ENCODE measurements around the gene LCNL1.
A peak's percentile ranks its signal among the peaks of the same experiment; 100 is the strongest.

LCNL1 gene

DNA sequence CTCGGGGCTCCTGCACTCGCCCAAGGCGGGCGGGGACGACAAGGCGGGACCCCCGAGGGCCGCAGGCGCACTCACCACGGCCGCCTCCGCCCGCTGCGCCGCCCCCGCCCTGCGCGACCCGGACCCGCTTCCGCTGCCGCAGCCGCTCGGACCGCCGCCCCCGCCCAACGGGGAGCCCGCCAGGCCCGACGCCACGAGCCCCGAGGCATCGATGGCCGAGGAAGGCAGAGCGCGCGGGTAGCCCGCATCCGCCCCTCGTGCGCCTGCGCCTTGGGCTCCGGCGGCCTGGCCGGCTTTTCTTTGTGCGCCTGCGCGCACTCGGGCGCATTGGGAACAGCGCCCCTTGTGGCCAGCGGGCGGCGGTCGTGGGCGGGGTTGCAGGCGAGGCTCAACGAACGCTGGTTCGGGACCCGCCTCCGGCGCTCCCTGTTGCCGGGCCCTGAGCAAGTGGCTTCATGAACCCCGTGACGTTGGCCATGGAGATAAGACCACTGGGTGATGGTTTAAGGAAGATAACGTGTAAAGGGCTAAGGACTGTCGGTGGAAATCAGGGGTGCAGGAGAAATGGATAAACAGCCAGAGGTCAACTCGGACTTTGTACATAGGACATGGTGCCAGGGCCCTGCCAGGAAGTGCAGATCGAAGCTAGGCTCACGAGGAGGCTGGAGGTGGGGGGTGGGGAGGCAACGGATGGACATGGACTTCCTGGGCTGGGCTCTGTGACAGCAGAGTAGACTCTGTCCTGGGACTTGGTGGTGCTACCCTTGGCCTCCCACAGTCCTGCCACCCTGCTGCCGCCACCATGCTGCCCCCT, 38.1 kb upstream of the LCNL1 start, which contains the start of the genes C8G and FBXW5:
Gene C8G, plus strand, starts transcription at position 725 of the 814 bp plus-strand sequence. Its CDS starts 78 bp downstream, at position 803.
Gene FBXW5, minus strand, starts transcription at position 220 of the 814 bp plus-strand sequence. CDS start 655 bp downstream, outside the sequence.
- TF ChIP-seq Cebpa-rat (IDR thresholded peaks at IDR 0.05): no peak
- Histone ChIP-seq H3K4me1 (peaks cover 27 to 74% (median 50%) of the 10 kb centered on the region in 10 experiments), H3K4me2 (peak within 1 kb of the TSS; percentile 95 to 98 (median 97)), H3K36me3 (peaks cover 33 to 40% (median 36%) of the 10 kb centered on the region in 11 experiments), H4K20me1 (peaks cover 41 to 46% (median 44%) of the 10 kb centered on the region in 11 experiments; a peak in 21 of 22 replicates), H3K27me3 (no peaks in the 10 kb centered on the region), H3K9me3 (replicated peaks in 1 of 11) (no peaks in the 10 kb centered on the region), H3K9ac (peak within 1 kb of the TSS; percentile 92 to 98 (median 95)), H3K27ac (peak within 1 kb of the TSS; percentile 84 to 96 (median 93)), H3K4me3 (peak within 1 kb of the TSS; percentile 83 to 100 (median 98))

- Histone ChIP-seq H3K4me2 (peak overlapping the region; percentile 27 to 78 (median 51); a peak in 21 of 22 replicates), H3K4me3 (no peak overlapping the region; a peak in 1 of 20 replicates)
These were observed 37.2 kb upstream of the LCNL1 start for GRCh38 chr9:136945333-136946227.

GRCh38 chr9:136946228-136947027, 36.4 kb upstream of the LCNL1 start:
- Histone ChIP-seq H3K9ac (peak overlapping the region in 3 of 11 experiments; percentile 9 to 23 (median 21); a peak in 3 of 22 replicates), H3K36me3 (peaks cover 16 to 22% (median 19%) of the 10 kb centered on the region in 11 experiments), H3K4me1 (peaks cover 35 to 67% (median 55%) of the 10 kb centered on the region in 10 experiments), H3K4me2 (peak overlapping the region in 3 of 11 experiments; percentile 39 to 65 (median 57); a peak in 3 of 22 replicates), H4K20me1 (peaks cover 24 to 29% (median 27%) of the 10 kb centered on the region in 11 experiments; a peak in 21 of 22 replicates), H3K9me3 (replicated peaks in 1 of 11) (no peaks in the 10 kb centered on the region), H3K4me3 (no peak overlapping the region), H3K27ac (no peak overlapping the region), H3K27me3 (no peaks in the 10 kb centered on the region)
- TF ChIP-seq Cebpa-rat (IDR thresholded peaks at IDR 0.05): no peak

More at GRCh38 chr9:136945333-136946227, 37.2 kb upstream of the LCNL1 start:
- no peaks in the 10 kb centered on the region for H3K9me3 ChIP-seq (replicated peaks in 1 of 11)
- peaks cover 24 to 31% (median 28%) of the 10 kb centered on the region in 11 experiments for H3K36me3 ChIP-seq
- H3K27ac ChIP-seq: peak overlapping the region in 3 of 11 experiments; percentile 38 to 96 (median 94); a peak in 6 of 22 replicates
- no peak for TF ChIP-seq Cebpa-rat (IDR thresholded peaks at IDR 0.05)
- H3K27me3 ChIP-seq: no peaks in the 10 kb centered on the region
- peaks cover 32 to 70% (median 53%) of the 10 kb centered on the region in 10 experiments for H3K4me1 ChIP-seq
- peaks cover 32 to 38% (median 36%) of the 10 kb centered on the region in 11 experiments; a peak in 21 of 22 replicates for H4K20me1 ChIP-seq
- peak overlapping the region in 2 of 11 experiments; percentile 9 to 23; a peak in 1 of 22 replicates for H3K9ac ChIP-seq

DNA sequence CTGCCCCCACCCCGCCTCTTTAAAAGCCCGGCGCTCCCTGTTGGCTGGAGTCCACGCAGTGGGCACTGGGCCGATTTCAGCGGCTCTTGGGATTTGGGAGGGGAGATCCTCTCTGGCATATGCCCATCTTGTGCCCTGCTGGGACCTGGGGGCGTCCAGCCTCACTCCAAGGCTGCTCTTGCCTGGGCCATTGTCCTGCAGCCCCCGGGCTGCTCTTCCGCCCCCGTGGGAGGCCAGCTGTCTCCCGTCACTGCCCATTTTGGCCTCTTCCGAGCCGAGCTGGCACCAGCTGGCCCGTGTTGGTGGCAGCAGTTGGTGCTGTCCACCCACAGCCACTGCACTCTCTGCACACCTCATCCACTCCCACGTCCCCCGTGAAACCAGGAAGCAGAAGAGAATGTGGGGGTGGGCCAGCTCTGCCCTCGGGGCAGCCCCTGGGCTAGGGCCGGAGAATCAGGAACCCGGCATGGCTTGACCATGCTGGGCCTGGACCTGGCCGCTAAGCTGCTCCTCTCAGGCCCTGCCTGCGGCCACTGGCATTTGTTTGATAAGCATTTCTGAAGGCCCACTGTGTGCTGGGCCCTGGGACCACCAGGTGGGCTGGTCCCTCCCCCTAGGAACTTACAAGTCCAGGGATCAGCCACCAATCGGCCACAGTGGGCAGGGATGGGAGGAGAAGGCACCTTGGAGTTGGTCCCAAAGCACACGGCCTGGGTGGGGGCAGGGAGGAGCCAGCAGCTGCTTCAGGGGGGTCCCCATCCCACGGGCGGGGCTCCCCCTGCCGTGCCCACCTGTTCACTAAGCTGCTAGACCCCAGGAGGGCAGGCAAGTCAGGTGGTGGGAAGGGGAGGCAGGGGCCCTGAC, 35.5 kb upstream of the LCNL1 start:
- no peaks in the 10 kb centered on the region for H3K27me3 ChIP-seq
- TF ChIP-seq Cebpa-rat (IDR thresholded peaks at IDR 0.05): no peak
- H3K36me3 ChIP-seq: peaks cover 7 to 14% (median 11%) of the 10 kb centered on the region in 11 experiments
- H3K4me2 ChIP-seq: peak overlapping the region in 4 of 11 experiments; percentile 3 to 65 (median 42); a peak in 5 of 22 replicates
- H4K20me1 ChIP-seq: peaks cover 15 to 21% (median 19%) of the 10 kb centered on the region in 11 experiments; a peak in 21 of 22 replicates
- no peaks in the 10 kb centered on the region for H3K9me3 ChIP-seq (replicated peaks in 1 of 11)
- H3K9ac ChIP-seq: peak overlapping the region in 7 of 11 experiments; percentile 3 to 52 (median 23); a peak in 10 of 22 replicates
- H3K27ac ChIP-seq: peak overlapping the region in 3 of 11 experiments; percentile 0 to 28 (median 18); a peak in 3 of 22 replicates
- no peak overlapping the region for H3K4me3 ChIP-seq
- peaks cover 35 to 63% (median 55%) of the 10 kb centered on the region in 10 experiments for H3K4me1 ChIP-seq

DNA sequence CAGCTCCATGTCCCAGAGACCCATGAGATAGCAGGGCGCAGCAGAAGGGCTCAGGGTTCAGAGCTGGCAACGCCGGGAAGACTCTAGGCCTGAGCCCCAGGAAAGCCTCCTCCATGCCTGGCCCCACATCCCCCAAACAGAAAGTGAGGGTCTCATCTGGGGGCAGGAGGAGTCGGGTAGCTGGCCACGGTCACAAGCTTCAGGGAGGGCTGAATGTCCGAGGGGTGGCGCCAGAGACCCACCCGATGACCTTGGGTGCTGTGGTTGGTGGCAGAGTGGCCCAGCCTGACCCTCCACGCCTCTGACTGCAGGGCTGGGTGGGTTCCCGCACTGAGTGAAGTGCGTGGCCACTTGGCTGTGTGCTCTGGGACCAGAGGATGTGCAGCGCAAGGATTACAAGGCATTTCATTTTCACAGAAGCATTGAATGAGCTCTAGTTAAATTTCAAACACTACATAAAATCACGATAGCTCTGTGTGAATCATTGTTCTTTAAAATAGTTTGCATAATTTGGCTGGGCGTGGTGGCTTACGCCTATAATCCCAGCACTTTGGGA, 34.8 kb upstream of the LCNL1 start:
- Histone ChIP-seq H3K9me3 (replicated peaks in 1 of 11) (no peaks in the 10 kb centered on the region), H3K9ac (peak overlapping the region in 6 of 11 experiments; percentile 3 to 52 (median 24); a peak in 6 of 22 replicates), H3K4me1 (peaks cover 31 to 56% (median 48%) of the 10 kb centered on the region in 10 experiments), H3K4me2 (peak overlapping the region in 6 of 11 experiments; percentile 3 to 65 (median 20); a peak in 5 of 22 replicates), H3K36me3 (peaks cover 0 to 6% (median 3%) of the 10 kb centered on the region in 11 experiments; a peak in 12 of 22 replicates), H3K4me3 (no peak overlapping the region), H3K27ac (peak overlapping the region in 3 of 11 experiments; percentile 0 to 28 (median 18); a peak in 3 of 22 replicates), H3K27me3 (no peaks in the 10 kb centered on the region), H4K20me1 (peaks cover 8 to 13% (median 11%) of the 10 kb centered on the region in 11 experiments; a peak in 20 of 22 replicates)
- no peak for TF ChIP-seq Cebpa-rat (IDR thresholded peaks at IDR 0.05)

- H3K4me1 ChIP-seq: peaks cover 24 to 51% (median 42%) of the 10 kb centered on the region in 10 experiments
- H4K20me1 ChIP-seq: peaks cover 0 to under 1% (median 0%) of the 10 kb centered on the region in 11 experiments; a peak in 2 of 22 replicates
- peak overlapping the region; percentile 82 to 99 (median 94) for H3K4me2 ChIP-seq
- TF ChIP-seq Cebpa-rat (IDR thresholded peaks at IDR 0.05): no peak
- H3K9me3 ChIP-seq (replicated peaks in 1 of 11): no peaks in the 10 kb centered on the region
- peak overlapping the region; percentile 59 to 76 (median 66) for H3K4me3 ChIP-seq
- no peaks in the 10 kb centered on the region for H3K27me3 ChIP-seq
- no peaks in the 10 kb centered on the region for H3K36me3 ChIP-seq
- H3K9ac ChIP-seq: peak overlapping the region; percentile 64 to 81 (median 76)
- H3K27ac ChIP-seq: peak overlapping the region; percentile 63 to 76 (median 70); a peak in 21 of 22 replicates
These were observed 33.5 kb upstream of the LCNL1 start for GRCh38 chr9:136949239-136949816.
